Suprapubic skin (tissue), 4 donors: ENCODE results near the gene GNB5. TPM values are rescaled to one million over a fixed set of nuclear protein-coding genes. Genes with fewer than 3 reads are reported as not detected.

Experiments used
- DNase-seq, 2 donors: peaks; one replicate each; pipeline ENCODE4 v3.0.0-alpha.2; 2019; ENCODE audit warnings: low spot score in 2 of 2
- H3K27ac ChIP-seq: fragments of 200-600 bp; sonication (generic); one replicate; pipeline ENCODE4 v1.5.1; 2019
- H3K27me3 ChIP-seq: fragments of 200-600 bp; sonication (generic); one replicate; pipeline ENCODE4 v1.5.1; 2019
- H3K36me3 ChIP-seq: fragments of 200-600 bp; sonication (generic); one replicate; pipeline ENCODE4 v1.5.1; 2019
- H3K4me1 ChIP-seq: fragments of 200-600 bp; sonication (generic); one replicate; pipeline ENCODE4 v1.5.1; 2019
- H3K4me3 ChIP-seq: fragments of 200-600 bp; sonication (generic); one replicate; pipeline ENCODE4 v1.5.1; 2019; ENCODE audit warnings: mild to moderate bottlenecking
- H3K9me3 ChIP-seq: fragments of 200-600 bp; sonication (generic); one replicate; pipeline ENCODE4 v1.5.1; 2019
- EP300 ChIP-seq: sonication (generic); formaldehyde crosslinking; IDR thresholded peaks from one replicate; pipeline ENCODE4 v1.6.1; 2017; ENCODE audit warnings: antibody characterized with exemption
- POLR2A ChIP-seq, 2 donors: fragments of 450-650 bp; IDR thresholded peaks; one replicate each; pipeline ENCODE4 v1.6.1; 2017; ENCODE audit warnings: antibody characterized with exemption in 2 of 2, mild to moderate bottlenecking in 2 of 2, moderate library complexity in 2 of 2
- POLR2AphosphoS5 ChIP-seq, 3 donors: sonication (generic); formaldehyde crosslinking; IDR thresholded peaks; one replicate each; pipeline ENCODE4 v1.6.1; 2017; ENCODE audit warnings: antibody characterized with exemption in 3 of 3
- WGBS: methylation state at CpG from one replicate; pipeline ENCODE4 v1.1.5; 2018; 5-methylcytosine and 5-hydroxymethylcytosine counted together
- total RNA-seq, 4 donors: library from RNA; depleted of rRNA; stranded (reverse); fragments of >200 nt; gene quantifications; one replicate each; pipeline ENCODE4 v1.1.0, GENCODE V29; 2016
- TF ChIP-seq, protein P1 (sequence below), 2 donors: fragments of 200-600 bp in 1 of 2; fragments of 450-650 bp in 1 of 2; sonication (generic) in 1 of 2; IDR thresholded peaks; one replicate each; pipeline ENCODE4 v1.5.1; 2016 to 2019; ENCODE audit warnings: antibody characterized with exemption in 2 of 2, mild to moderate bottlenecking in 1 of 2, moderate library complexity in 1 of 2

Gene GNB5
- total RNA-seq, 4 donors from 2014 or later, result 17.1 to 30.8 (median 24.9) TPM

GRCh38 chr15:52234596-52235541 is 43.7 kb upstream of the GNB5 start:
- no peaks in the 10 kb centered on the region for H3K27me3 ChIP-seq
- peaks cover 9% of the 10 kb centered on the region for H3K4me1 ChIP-seq
- H3K27ac ChIP-seq, result no peak overlapping the region
- H3K36me3 ChIP-seq, result peaks cover 18% of the 10 kb centered on the region
- H3K4me3 ChIP-seq, result no peak overlapping the region
- no peaks in the 10 kb centered on the region for H3K9me3 ChIP-seq
- WGBS, result 75% methylated on average over 17 of the region's 17 CpGs
- TF ChIP-seq, protein P1, sequence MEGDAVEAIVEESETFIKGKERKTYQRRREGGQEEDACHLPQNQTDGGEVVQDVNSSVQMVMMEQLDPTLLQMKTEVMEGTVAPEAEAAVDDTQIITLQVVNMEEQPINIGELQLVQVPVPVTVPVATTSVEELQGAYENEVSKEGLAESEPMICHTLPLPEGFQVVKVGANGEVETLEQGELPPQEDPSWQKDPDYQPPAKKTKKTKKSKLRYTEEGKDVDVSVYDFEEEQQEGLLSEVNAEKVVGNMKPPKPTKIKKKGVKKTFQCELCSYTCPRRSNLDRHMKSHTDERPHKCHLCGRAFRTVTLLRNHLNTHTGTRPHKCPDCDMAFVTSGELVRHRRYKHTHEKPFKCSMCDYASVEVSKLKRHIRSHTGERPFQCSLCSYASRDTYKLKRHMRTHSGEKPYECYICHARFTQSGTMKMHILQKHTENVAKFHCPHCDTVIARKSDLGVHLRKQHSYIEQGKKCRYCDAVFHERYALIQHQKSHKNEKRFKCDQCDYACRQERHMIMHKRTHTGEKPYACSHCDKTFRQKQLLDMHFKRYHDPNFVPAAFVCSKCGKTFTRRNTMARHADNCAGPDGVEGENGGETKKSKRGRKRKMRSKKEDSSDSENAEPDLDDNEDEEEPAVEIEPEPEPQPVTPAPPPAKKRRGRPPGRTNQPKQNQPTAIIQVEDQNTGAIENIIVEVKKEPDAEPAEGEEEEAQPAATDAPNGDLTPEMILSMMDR (IDR thresholded peaks at IDR 0.05), result no peak
- no peak for TF ChIP-seq POLR2AphosphoS5 (IDR thresholded peaks at IDR 0.05)
- TF ChIP-seq EP300, result no peak
- TF ChIP-seq POLR2A (IDR thresholded peaks at IDR 0.05), result no peak
- DNase-seq, result no peak

DNA sequence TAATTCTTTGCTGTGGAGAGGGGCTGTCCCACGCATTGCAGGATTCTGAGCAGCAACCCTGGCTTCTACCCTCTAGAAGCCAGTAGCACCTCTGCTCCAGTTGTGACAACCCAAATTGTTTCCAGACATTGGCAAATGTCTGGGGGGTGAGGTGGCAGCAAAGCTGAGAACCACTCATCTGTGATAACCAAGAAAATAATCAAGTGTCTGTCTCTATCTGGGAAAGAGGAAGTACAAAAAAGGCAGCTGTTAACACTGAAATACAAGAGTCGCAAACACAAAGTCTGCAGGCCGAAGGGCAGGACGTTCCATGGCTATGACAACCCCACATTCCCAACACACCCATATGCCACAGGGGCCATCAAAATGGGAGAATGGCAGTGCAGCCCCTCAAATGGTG is 42.2 kb upstream of the GNB5 start:
- peaks cover 9% of the 10 kb centered on the region for H3K4me1 ChIP-seq
- WGBS, result 47% methylated on average over 4 of the region's 4 CpGs
- H3K27me3 ChIP-seq, result no peaks in the 10 kb centered on the region
- TF ChIP-seq, protein P1 (IDR thresholded peaks at IDR 0.05), result no peak
- TF ChIP-seq POLR2A (IDR thresholded peaks at IDR 0.05) (no peak), EP300 (no peak), POLR2AphosphoS5 (IDR thresholded peaks at IDR 0.05) (no peak)
- peaks cover 18% of the 10 kb centered on the region for H3K36me3 ChIP-seq
- DNase-seq, result no peak
- no peak overlapping the region for H3K4me3 ChIP-seq
- no peaks in the 10 kb centered on the region for H3K9me3 ChIP-seq
- H3K27ac ChIP-seq, result no peak overlapping the region

GRCh38 chr15:52232327-52232726 is 41.1 kb upstream of the GNB5 start:
- TF ChIP-seq, protein P1 (IDR thresholded peaks at IDR 0.05), result no peak
- TF ChIP-seq POLR2AphosphoS5 (IDR thresholded peaks at IDR 0.05) (no peak), EP300 (no peak), POLR2A (IDR thresholded peaks at IDR 0.05) (no peak)
- peaks cover 9% of the 10 kb centered on the region for H3K4me1 ChIP-seq
- peaks cover 18% of the 10 kb centered on the region for H3K36me3 ChIP-seq
- H3K27me3 ChIP-seq, result no peaks in the 10 kb centered on the region
- H3K9me3 ChIP-seq, result no peaks in the 10 kb centered on the region
- H3K27ac ChIP-seq, result no peak overlapping the region
- no peak overlapping the region for H3K4me3 ChIP-seq
- 26% methylated on average over 1 of the region's 1 CpG for WGBS
- no peak for DNase-seq

GRCh38 chr15:52230073-52230472 is 38.9 kb upstream of the GNB5 start:
- 92% methylated on average over 1 of the region's 1 CpG for WGBS
- Histone ChIP-seq H3K9me3 (no peaks in the 10 kb centered on the region), H3K27me3 (no peaks in the 10 kb centered on the region), H3K27ac (no peak overlapping the region), H3K4me1 (peaks cover 9% of the 10 kb centered on the region), H3K4me3 (no peak overlapping the region), H3K36me3 (peaks cover 5% of the 10 kb centered on the region)
- TF ChIP-seq, protein P1 (IDR thresholded peaks at IDR 0.05), result no peak
- TF ChIP-seq POLR2AphosphoS5 (IDR thresholded peaks at IDR 0.05) (no peak), POLR2A (IDR thresholded peaks at IDR 0.05) (no peak), EP300 (no peak)
- DNase-seq, result no peak

DNA sequence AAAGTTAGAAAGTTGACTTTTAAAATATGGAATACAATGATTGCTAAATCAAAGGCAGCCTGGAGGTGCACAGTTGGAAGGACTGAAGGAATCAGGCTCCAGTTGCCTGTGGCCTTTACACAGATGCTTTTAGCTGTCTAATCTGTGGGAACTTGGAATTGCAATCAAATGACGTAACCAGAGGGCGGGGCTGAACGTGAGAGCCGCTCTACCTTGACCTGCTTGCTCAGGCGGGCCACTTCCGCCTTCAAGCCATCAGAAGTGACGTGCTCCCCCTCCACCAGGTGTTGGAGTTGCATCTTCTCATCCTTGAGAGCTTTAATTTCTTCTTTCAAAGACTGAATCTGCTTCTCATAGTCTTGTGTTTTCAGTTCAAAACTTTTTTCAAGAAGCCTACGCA is 37.7 kb upstream of the GNB5 start:
- H3K27me3 ChIP-seq, result no peaks in the 10 kb centered on the region
- TF ChIP-seq EP300 (no peak), POLR2A (IDR thresholded peaks at IDR 0.05) (no peak), POLR2AphosphoS5 (IDR thresholded peaks at IDR 0.05) (no peak)
- TF ChIP-seq, protein P1 (IDR thresholded peaks at IDR 0.05), result no peak
- H3K27ac ChIP-seq, result no peak overlapping the region
- 59% methylated on average over 8 of the region's 8 CpGs for WGBS
- H3K4me1 ChIP-seq, result peaks cover 7% of the 10 kb centered on the region
- no peaks in the 10 kb centered on the region for H3K36me3 ChIP-seq
- DNase-seq, result no peak
- H3K4me3 ChIP-seq, result no peak overlapping the region
- no peaks in the 10 kb centered on the region for H3K9me3 ChIP-seq
